Activated T-cell treated with anti-CD3 and anti-CD28 coated beads for 24 hours (primary cell): ENCODE data around the gene PEAR1.

ENCODE experiments used
- DNase-seq: peaks from one replicate; pipeline ENCODE4 v3.0.0-alpha.2; 2020; ENCODE audit warnings: low read depth

PEAR1 gene

DNA sequence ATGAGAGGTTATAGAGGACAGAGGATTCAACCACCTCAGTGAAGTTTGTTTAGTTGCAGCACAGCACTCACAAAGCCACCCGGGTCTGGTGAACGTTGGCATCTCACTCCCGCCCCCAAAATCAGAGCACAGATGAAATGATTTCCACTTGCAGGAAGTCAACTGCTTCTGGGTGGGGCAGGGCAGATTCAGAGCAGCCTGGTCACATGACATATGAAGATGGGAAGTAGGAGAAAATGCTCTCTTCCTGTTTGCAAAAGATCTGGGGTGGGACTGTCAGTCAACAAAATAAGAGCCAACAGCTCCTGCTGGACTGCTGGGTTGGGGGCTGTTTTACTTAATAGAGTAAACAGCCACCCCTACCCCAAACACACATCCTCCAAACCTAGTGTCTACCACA is 70.1 kb downstream of the PEAR1 start:
- peak; percentile 21 for DNase-seq

DNA sequence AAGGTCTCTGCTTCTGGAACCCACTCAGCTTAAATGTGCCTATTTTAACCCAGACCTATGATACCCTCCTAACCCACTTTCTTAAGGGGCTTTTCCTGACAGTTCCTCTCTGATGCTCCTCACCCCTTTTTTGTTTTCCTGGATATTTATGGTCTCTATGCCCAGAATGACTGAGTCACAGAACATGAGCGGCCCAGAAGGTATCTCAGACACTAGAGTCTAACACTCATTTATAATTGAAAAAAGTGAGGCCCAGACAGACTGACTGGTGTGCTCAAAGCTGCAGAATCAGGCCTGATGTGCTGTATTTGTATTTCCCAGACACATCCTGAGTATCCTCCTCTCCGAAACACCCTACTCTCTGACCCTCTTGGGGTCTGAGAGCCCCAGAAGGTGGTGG is 70.9 kb downstream of the PEAR1 start:
- DNase-seq: no peak
